Naive thymus-derived CD4-positive, alpha-beta T cell (primary cell): ENCODE measurements around the gene CCDC97. TPM values are rescaled to one million over a fixed set of nuclear protein-coding genes. Genes with fewer than 3 reads are reported as not detected.
A peak's percentile ranks its signal among the peaks of the same experiment; 100 is the strongest.

Experiments used
- ATAC-seq: fragments of 150-1000 bp; cut with Tn5 transposase; 2 replicates; pipeline ENCODE4 v1.10.0; 2021; ENCODE audit warnings: mild to moderate bottlenecking, moderate library complexity
- CTCF ChIA-PET: fragments of 350-600 bp; sonication (Branson Sonifier 250); formaldehyde crosslinking; loops from one replicate; lab custom pipeline; 2021; ENCODE audit warnings: antibody characterized with exemption; lab: Charles Lee
- POLR2A ChIA-PET: fragments of 350-600 bp; sonication (Branson Sonifier 250); formaldehyde crosslinking; loops from one replicate; lab custom pipeline; 2021; ENCODE audit warnings: antibody characterized with exemption, inconsistent platforms; lab: Charles Lee
- DNase-seq, 9 donors: peaks; one replicate each; pipeline versions ENCODE4 v3.0.0 to v3.0.0-alpha.2; 2020 to 2022; ENCODE audit warnings: mixed read lengths in 1 of 9
- H3K27ac ChIP-seq: one replicate; pipeline ENCODE4 v1.7.0; 2013; ENCODE audit warnings: mild to moderate bottlenecking, low read depth, low read length, moderate library complexity
- H3K27me3 ChIP-seq, 2 donors: one replicate each; pipeline ENCODE4 v1.7.0; 2013; ENCODE audit warnings: low read length in 2 of 2, mild to moderate bottlenecking in 2 of 2, moderate library complexity in 2 of 2; ENCODE audit not compliant: control insufficient read depth in 2 of 2, insufficient read depth in 2 of 2
- H3K36me3 ChIP-seq, 3 experiments: 1 replicate in 2 of 3; 2 replicates in 1 of 3; pipeline ENCODE4 v1.7.0; 2013; ENCODE audit warnings: low read length in 3 of 3, mild to moderate bottlenecking in 3 of 3, moderate library complexity in 1 of 3; ENCODE audit not compliant: insufficient read depth in 3 of 3, control insufficient read depth in 2 of 3
- H3K4me1 ChIP-seq, 2 donors: one replicate each; pipeline ENCODE4 v1.7.0; 2013; ENCODE audit warnings: low read length in 2 of 2, mild to moderate bottlenecking in 2 of 2, moderate library complexity in 1 of 2; ENCODE audit not compliant: control insufficient read depth in 2 of 2, insufficient read depth in 2 of 2
- H3K4me3 ChIP-seq: 2 replicates; pipeline ENCODE4 v1.7.0; 2013; ENCODE audit warnings: mild to moderate bottlenecking, low read length
- H3K9me3 ChIP-seq, 3 experiments: 1 replicate in 2 of 3; 2 replicates in 1 of 3; pipeline ENCODE4 v1.7.0; 2013; ENCODE audit warnings: low read length in 3 of 3; ENCODE audit not compliant: control insufficient read depth in 2 of 3
- H3K27ac Mint-ChIP-seq, 9 donors: one replicate each; pipeline ENCODE4 v1.8.0; 2020 to 2022; ENCODE audit warnings: mixed read lengths in 9 of 9, mild to moderate bottlenecking in 8 of 9, moderate library complexity in 5 of 9, inconsistent platforms in 2 of 9
- H3K27me3 Mint-ChIP-seq, 5 donors: one replicate each; pipeline ENCODE4 v1.8.0; 2021 to 2022; ENCODE audit warnings: mixed read lengths in 5 of 5, mild to moderate bottlenecking in 1 of 5
- H3K36me3 Mint-ChIP-seq, 5 donors: one replicate each; pipeline ENCODE4 v1.8.0; 2020 to 2022; ENCODE audit warnings: mixed read lengths in 5 of 5, mild to moderate bottlenecking in 3 of 5, inconsistent platforms in 1 of 5
- H3K4me1 Mint-ChIP-seq, 7 donors: one replicate each; pipeline ENCODE4 v1.8.0; 2020 to 2022; ENCODE audit warnings: mixed read lengths in 7 of 7, mild to moderate bottlenecking in 3 of 7, inconsistent platforms in 1 of 7
- H3K4me3 Mint-ChIP-seq, 10 donors: one replicate each; pipeline ENCODE4 v1.8.0; 2020 to 2022; ENCODE audit warnings: mild to moderate bottlenecking in 10 of 10, mixed read lengths in 10 of 10, moderate library complexity in 6 of 10, inconsistent platforms in 2 of 10
- H3K9me3 Mint-ChIP-seq, 11 donors: one replicate each; pipeline ENCODE4 v1.8.0; 2020 to 2022; ENCODE audit warnings: mixed read lengths in 11 of 11, mild to moderate bottlenecking in 4 of 11, inconsistent platforms in 1 of 11, moderate library complexity in 1 of 11
- intact Hi-C, 2 donors: fragments of 100-400 bp; cut with micrococcal nuclease; formaldehyde crosslinking; loops; one replicate each; pipeline ENCODE4 v1.15.1; 2023
- polyA plus RNA-seq, 2 donors: library from polyadenylated mRNA; unstranded; fragments of 300-500 nt; fragmentation: Illumina TruSeq; gene quantifications; one replicate each; pipeline ENCODE4 v1.2.3, GENCODE V29; 2021
- total RNA-seq, 6 experiments: library from RNA in 5 of 6; stranded (reverse) in 5 of 6; gene quantifications; 1 replicate in 5 of 6; 2 replicates in 1 of 6; pipeline ENCODE4 v1.2.3 and lab custom pipeline; 2021 to 2026

Gene CCDC97
- total and polyA plus RNA-seq, 7 experiments from 2014 or later = 22.3 to 56.5 (median 44.6) TPM

DNA sequence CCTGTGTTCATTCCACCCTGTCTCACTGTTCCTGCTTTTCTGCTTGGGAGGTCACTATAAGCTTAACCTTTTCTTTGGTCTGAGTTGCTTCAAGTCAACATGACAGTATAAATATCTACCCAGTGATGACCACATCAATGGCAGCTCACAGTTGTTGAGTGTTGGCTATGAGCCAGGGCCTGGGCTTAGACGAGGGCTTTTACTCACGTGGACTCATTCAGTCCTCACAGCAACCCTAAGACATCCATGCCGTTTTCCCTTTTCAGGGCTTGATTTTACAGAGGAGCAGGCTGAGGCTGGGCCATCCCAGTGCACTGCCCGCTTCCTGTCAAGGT, 10.2 kb upstream of the CCDC97 start:
- intact Hi-C loops = loop anchor here in 1 of 2 donors (1.0 kb wide), 1 partner anchor 8 kb away; no protein-coding TSS in a partner anchor
- H3K36me3 Mint-ChIP-seq = peaks cover 7 to 74% (median 43%) of the 10 kb centered on the region in 5 donors
- peak overlapping the region; percentile 2 to 95 (median 53) for H3K4me3 Mint-ChIP-seq
- Histone ChIP-seq H3K4me1 (peaks cover 81 to 87% of the 10 kb centered on the region in 2 donors), H3K27ac (peak overlapping the region; percentile 74), H3K9me3 (no peaks in the 10 kb centered on the region), H3K36me3 (peaks cover 27 to 82% (median 35%) of the 10 kb centered on the region in 3 experiments), H3K4me3 (no peak overlapping the region), H3K27me3 (no peaks in the 10 kb centered on the region)
- peaks cover 64 to 100% (median 91%) of the 10 kb centered on the region in 7 donors for H3K4me1 Mint-ChIP-seq
- no peaks in the 10 kb centered on the region for H3K27me3 Mint-ChIP-seq
- H3K9me3 Mint-ChIP-seq = peaks cover 0 to 4% (median 0%) of the 10 kb centered on the region in 11 donors
- ChIA-PET CTCF (no interaction called here), POLR2A (interaction anchor here (0.7 to 15.1 kb wide), 3 partner anchors 9 to 52 kb away, joined by 3 to 339 read pairs (median 4); partner anchors contain the start of gene HNRNPUL1)
- ATAC-seq (peak; percentile 17), DNase-seq (peak in 7 of 9 donors; percentile 37 to 58 (median 45))
- H3K27ac Mint-ChIP-seq = peak overlapping the region; percentile 74 to 99 (median 91)

DNA sequence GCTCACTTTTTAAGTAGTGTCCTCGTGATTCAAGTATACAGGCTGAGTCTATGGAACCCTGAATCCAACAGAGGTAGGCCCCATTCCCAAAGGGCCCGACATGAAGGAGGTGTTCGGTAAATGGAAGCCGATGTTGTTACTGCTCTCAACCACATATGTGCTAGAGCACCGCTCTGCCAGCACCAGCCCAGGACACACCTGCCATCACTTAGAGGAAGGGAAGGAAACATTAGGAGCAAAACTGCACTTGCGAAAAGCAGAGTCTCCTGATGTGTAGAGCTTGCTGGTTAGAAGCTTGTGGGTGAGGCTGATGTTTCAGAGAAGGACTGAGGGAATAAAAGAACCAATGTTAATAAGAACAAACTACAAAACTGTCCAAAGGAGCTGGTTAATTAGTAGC, 9.4 kb upstream of the CCDC97 start:
- DNase-seq (no peak), ATAC-seq (no peak)
- peaks cover 89 to 96% of the 10 kb centered on the region in 2 donors for H3K4me1 ChIP-seq
- POLR2A ChIA-PET = interaction anchor here (0.7 to 15.1 kb wide), 8 partner anchors 9 to 861 kb away, joined by 3 to 339 read pairs (median 4); partner anchors contain the start of genes CCDC97, HNRNPUL1 and TMEM91
- H3K4me3 ChIP-seq = no peak overlapping the region
- peaks cover 4 to 71% (median 36%) of the 10 kb centered on the region in 5 donors for H3K36me3 Mint-ChIP-seq
- H3K4me1 Mint-ChIP-seq = peaks cover 67 to 100% (median 91%) of the 10 kb centered on the region in 7 donors
- H3K9me3 ChIP-seq = no peaks in the 10 kb centered on the region
- no peaks in the 10 kb centered on the region for H3K27me3 Mint-ChIP-seq
- CTCF ChIA-PET = no interaction called here
- no peaks in the 10 kb centered on the region for H3K27me3 ChIP-seq
- peak overlapping the region; percentile 74 to 99 (median 91) for H3K27ac Mint-ChIP-seq
- peak overlapping the region; percentile 1 to 95 (median 56) for H3K4me3 Mint-ChIP-seq
- H3K9me3 Mint-ChIP-seq = peaks cover 0 to 3% (median 0%) of the 10 kb centered on the region in 11 donors
- peaks cover 25 to 82% (median 34%) of the 10 kb centered on the region in 3 experiments for H3K36me3 ChIP-seq
- intact Hi-C loops = no loop called here
- H3K27ac ChIP-seq = peak overlapping the region; percentile 74

DNA sequence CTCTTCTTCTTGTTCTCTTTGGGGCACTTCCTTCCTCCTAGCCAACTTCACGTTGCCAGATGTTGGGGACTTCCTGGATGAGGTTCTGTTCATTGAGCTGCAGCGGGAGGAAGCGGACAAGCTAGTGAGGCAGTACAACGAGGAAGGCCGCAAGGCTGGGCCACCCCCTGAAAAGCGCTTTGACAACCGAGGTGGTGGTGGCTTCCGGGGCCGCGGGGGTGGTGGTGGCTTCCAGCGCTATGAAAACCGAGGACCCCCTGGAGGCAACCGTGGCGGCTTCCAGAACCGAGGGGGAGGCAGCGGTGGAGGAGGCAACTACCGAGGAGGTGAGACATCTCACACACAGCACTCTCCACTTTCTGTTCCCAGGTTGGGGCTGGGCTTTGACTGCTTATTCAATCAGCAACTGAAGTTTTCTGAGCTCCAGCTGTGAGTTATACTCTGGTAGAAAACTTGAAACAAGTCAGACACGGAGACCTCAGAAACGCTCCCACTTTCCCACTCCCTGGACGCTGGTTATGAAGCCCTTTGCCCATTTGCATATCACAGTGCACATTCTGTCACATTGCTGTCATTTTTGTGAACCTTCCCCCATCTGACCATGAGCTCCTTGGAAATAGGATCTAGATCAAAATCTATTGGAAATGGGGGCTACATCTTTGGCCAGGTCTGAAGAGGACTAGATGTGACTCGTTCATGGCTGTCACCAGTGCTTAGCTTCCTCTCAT, 7.2 kb upstream of the CCDC97 start:
- peaks cover 4 to 68% (median 26%) of the 10 kb centered on the region in 5 donors for H3K36me3 Mint-ChIP-seq

DNA sequence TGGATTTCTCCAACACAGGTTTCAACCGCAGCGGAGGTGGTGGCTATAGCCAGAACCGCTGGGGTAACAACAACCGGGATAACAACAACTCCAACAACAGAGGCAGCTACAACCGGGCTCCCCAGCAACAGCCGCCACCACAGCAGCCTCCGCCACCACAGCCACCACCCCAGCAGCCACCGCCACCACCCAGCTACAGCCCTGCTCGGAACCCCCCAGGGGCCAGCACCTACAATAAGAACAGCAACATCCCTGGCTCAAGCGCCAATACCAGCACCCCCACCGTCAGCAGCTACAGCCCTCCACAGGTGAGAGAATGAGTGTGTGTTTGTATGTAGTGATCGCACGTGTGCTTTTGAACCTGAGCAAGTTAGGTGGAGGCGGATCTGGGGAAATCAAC, 6.0 kb upstream of the CCDC97 start:
- peak overlapping the region; percentile 89 to 99 (median 98) for H3K27ac Mint-ChIP-seq
- intact Hi-C loops = no loop called here
- Histone ChIP-seq H3K9me3 (no peaks in the 10 kb centered on the region), H3K4me3 (peak overlapping the region; percentile 19), H3K36me3 (peaks cover 14 to 59% (median 26%) of the 10 kb centered on the region in 3 experiments), H3K27me3 (no peaks in the 10 kb centered on the region), H3K4me1 (peaks cover 97% of the 10 kb centered on the region in 2 donors), H3K27ac (peak overlapping the region; percentile 74)
- H3K9me3 Mint-ChIP-seq = peaks cover 0 to 3% (median 0%) of the 10 kb centered on the region in 11 donors
- peak overlapping the region; percentile 25 to 95 (median 72) for H3K4me3 Mint-ChIP-seq
- POLR2A ChIA-PET = interaction anchor here (0.9 to 15.1 kb wide), 7 partner anchors 9 to 243 kb away, joined by 3 to 339 read pairs (median 32); partner anchors contain the start of genes HNRNPUL1 and TGFB1
- no peak for ATAC-seq
- peak in 3 of 9 donors; percentile 19 to 30 (median 28) for DNase-seq
- peaks cover 68 to 100% (median 88%) of the 10 kb centered on the region in 7 donors for H3K4me1 Mint-ChIP-seq
- peaks cover 4 to 62% (median 26%) of the 10 kb centered on the region in 5 donors for H3K36me3 Mint-ChIP-seq
- CTCF ChIA-PET = interaction anchor here (0.5 to 7.2 kb wide), 6 partner anchors 38 to 291 kb away, joined by 3 to 78 read pairs (median 4); partner anchors contain the start of gene HNRNPUL1
- H3K27me3 Mint-ChIP-seq = no peaks in the 10 kb centered on the region

More for the DNA sequence above, 7.2 kb upstream of the CCDC97 start:
- Histone ChIP-seq H3K27me3 (no peaks in the 10 kb centered on the region), H3K9me3 (no peaks in the 10 kb centered on the region), H3K4me1 (peaks cover 95 to 97% of the 10 kb centered on the region in 2 donors), H3K27ac (peak overlapping the region; percentile 74), H3K4me3 (peak overlapping the region; percentile 21), H3K36me3 (peaks cover 14 to 70% (median 27%) of the 10 kb centered on the region in 3 experiments)
- peak overlapping the region; percentile 89 to 99 (median 98) for H3K27ac Mint-ChIP-seq
- peak overlapping the region; percentile 65 to 95 (median 78) for H3K4me3 Mint-ChIP-seq
- DNase-seq = peak in 8 of 9 donors; percentile 35 to 74 (median 50)
- H3K27me3 Mint-ChIP-seq = no peaks in the 10 kb centered on the region
- peaks cover 0 to 3% (median 0%) of the 10 kb centered on the region in 11 donors for H3K9me3 Mint-ChIP-seq
- peaks cover 68 to 100% (median 89%) of the 10 kb centered on the region in 7 donors for H3K4me1 Mint-ChIP-seq
- intact Hi-C loops = no loop called here
- peak; percentile 61 for ATAC-seq
- POLR2A ChIA-PET = interaction anchor here (0.9 to 15.1 kb wide), 8 partner anchors 9 to 332 kb away, joined by 4 to 339 read pairs (median 6); partner anchors contain the start of genes HNRNPUL1 and TGFB1
- CTCF ChIA-PET = interaction anchor here (0.6 to 1.6 kb wide), 5 partner anchors 37 to 77 kb away, joined by 3 to 5 read pairs (median 4); no protein-coding TSS in a partner anchor

DNA sequence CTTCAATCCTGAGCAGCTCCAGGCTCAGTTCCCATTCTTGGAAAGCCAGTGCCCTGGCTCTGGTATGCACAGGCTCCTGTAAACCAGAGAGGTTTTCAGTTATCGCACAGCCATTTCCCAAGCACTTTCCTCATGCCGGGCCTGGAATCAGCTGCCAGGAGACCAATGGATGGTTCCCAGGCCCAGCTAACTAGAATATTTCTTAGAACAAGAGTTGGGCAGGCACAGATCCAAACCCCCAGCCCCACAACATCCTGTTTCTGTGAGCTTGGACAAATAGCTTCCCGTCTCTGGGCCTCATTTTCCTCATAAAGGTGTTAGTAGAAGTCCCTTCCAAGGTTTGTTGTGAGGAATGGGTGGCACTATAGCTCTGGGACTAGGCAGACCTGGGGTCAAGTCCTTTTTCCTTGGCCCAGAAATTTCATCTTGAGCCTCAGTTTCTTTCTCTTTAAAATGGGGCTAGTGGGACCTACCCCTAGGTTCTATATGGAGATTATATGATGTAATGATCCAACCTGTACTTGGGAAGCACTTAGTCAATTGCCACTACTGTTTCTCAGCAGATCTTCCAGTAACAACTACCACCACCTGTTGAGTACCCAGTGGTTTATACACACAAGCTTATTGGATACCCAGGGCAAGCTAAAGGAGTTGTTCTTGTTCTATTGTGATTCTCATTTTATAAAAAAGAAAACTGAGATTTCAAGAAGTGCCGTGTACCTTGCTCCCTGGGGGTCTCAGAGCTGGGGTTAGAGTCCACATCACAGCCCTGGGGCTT, 5.1 kb upstream of the CCDC97 start:
- peaks cover 4 to 59% (median 23%) of the 10 kb centered on the region in 5 donors for H3K36me3 Mint-ChIP-seq
- Histone ChIP-seq H3K27me3 (no peaks in the 10 kb centered on the region), H3K4me3 (no peak overlapping the region), H3K4me1 (peaks cover 93 to 94% of the 10 kb centered on the region in 2 donors), H3K27ac (peak overlapping the region; percentile 74), H3K36me3 (peaks cover 14 to 57% (median 21%) of the 10 kb centered on the region in 3 experiments), H3K9me3 (no peaks in the 10 kb centered on the region)
- ChIA-PET POLR2A (interaction anchor here (0.6 to 15.1 kb wide), 10 partner anchors 11 to 506 kb away, joined by 3 to 339 read pairs (median 4); partner anchors contain the start of genes EGLN2, HNRNPUL1 and TGFB1), CTCF (interaction anchor here (0.7 to 7.2 kb wide), 5 partner anchors 11 to 101 kb away, joined by 3 to 78 read pairs (median 9); partner anchors contain the start of gene HNRNPUL1)
- no peak for DNase-seq
- H3K9me3 Mint-ChIP-seq = peaks cover 0 to 4% (median 0%) of the 10 kb centered on the region in 11 donors
- intact Hi-C loops = loop anchor here (5.0 kb wide), 5 partner anchors 178 to 588 kb away; partner anchors contain the start of genes COQ8B (in 1 of the 2) and ITPKC (in 1 of the 2)
- H3K4me1 Mint-ChIP-seq = peaks cover 65 to 97% (median 83%) of the 10 kb centered on the region in 7 donors
- peak overlapping the region; percentile 89 to 99 (median 98) for H3K27ac Mint-ChIP-seq
- ATAC-seq = no peak
- H3K4me3 Mint-ChIP-seq = peak overlapping the region in 9 of 10 donors; percentile 21 to 95 (median 45)
- H3K27me3 Mint-ChIP-seq = no peaks in the 10 kb centered on the region
